Activated CD8-positive, alpha-beta memory T cell treated with anti-CD3 and anti-CD28 coated beads for 48 hours (primary cell): ENCODE measurements around the gene SLC22A1.
"Not testable (repeated sequence)": the region's sequence is repeated elsewhere in the genome, so short reads cannot be mapped to it uniquely, and the experiment has no call there.

Source experiments
- DNase-seq, 3 experiments: peaks; one replicate each; pipeline ENCODE4 v3.0.0-alpha.2; 2020; ENCODE audit warnings: low read depth in 2 of 3, low spot score in 2 of 3

The SLC22A1 gene

DNA sequence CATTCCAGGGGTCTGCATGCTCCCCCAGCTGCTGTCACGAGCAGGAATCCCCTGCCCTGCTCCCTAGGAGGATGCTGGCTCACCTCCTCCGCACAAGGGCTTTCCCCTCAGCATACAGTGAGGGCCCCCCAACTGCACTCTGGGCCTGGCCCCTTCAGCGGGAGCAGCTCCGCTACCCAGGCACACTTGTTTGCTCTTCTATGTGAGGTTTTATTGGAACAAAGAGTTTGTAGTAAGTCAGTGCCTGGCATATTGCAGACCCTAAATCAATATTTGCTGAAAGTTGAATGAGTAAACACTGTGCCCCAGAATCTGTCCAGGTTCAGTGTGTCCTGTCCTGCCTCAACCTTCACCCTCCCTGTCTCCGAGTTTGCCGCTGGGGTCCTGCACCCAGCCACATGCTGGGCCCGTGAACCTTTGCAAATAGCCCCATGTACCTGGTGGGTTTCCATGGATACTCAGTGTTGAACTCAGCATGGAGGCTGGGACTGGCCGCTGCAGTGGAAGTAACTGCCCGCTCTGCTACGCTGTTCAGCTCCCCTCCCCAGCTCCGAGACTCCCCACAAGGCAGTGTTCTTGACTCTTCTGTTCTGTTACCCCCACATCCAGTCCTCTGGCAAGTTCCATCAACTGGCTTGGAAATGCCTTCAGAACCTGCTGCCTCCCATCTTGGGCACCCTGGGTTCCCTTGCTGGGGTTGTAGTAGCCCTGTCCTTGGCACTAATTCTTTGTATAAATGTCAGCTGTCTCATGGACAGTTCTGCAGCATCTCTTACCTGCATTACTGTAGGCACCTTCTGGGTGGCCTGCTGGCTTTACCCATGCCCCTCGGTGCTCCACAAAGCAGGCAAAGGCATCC is 15.7 kb downstream of the SLC22A1 start:
- no peak for DNase-seq

GRCh38 chr6:160137989-160138835 is 16.6 kb downstream of the SLC22A1 start:
- DNase-seq, result peak in 1 of 3 experiments; percentile 19

DNA sequence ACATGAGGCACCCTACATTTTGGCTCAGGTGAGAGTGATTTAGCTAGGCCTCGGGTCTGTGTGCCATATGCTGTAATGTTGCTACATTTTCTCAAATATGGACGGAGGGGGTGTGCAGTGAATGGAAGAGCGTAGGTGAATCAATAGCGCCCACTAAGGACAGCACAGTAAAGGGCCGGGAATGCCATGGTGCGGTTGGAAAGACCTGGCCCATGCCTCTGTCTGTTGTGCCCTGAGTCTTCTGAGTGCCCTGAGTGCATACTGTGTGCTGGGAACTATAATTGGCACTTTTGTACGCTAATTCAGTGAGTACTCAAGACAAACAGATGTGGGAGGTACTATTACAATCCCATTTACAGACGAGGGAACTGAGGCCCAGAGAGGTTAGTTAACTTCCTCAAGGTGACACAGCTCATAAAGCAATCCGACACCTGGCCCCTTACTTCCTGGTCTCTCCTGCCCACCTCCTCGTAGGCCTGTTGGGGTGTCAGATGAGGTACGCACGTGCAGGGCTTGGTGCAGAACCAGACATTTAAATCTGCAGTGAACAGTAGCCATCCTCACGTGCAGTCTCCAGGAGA is 17.3 kb downstream of the SLC22A1 start:
- no peak for DNase-seq

DNA sequence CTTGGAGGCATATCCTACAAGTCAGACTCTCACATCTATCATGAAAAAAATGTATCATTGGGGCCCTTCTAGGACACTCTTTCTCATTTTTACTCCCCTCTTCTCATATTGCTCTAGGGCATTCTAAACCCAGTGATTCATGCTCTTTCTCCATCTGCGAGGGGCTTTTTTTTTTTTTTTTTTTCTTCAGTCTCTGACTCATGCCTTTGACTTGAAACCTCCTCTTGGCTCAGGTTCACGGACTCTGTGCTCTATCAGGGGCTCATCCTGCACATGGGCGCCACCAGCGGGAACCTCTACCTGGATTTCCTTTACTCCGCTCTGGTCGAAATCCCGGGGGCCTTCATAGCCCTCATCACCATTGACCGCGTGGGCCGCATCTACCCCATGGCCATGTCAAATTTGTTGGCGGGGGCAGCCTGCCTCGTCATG is 17.8 kb downstream of the SLC22A1 start:
- DNase-seq, result no peak

DNA sequence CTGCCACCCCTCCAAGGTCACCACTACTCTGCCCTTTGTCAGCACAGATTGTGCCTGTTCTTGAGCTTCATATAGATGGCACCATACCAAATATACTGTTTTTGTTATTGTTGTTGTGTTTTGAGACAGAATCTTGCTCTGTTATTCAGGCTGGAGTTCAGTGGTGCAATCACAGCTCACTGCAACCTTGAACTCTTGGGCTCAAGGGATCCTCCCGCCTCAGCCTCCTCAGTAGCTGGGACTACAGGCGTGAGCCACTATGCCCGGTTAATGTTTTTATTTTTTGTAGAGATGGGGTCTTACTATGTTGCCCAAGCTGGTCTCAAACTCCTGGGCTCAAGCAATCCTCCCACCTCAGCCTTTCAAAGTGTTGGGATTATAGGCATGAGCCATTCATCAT is 18.9 kb downstream of the SLC22A1 start:
- DNase-seq, result not testable (repeated sequence)

DNA sequence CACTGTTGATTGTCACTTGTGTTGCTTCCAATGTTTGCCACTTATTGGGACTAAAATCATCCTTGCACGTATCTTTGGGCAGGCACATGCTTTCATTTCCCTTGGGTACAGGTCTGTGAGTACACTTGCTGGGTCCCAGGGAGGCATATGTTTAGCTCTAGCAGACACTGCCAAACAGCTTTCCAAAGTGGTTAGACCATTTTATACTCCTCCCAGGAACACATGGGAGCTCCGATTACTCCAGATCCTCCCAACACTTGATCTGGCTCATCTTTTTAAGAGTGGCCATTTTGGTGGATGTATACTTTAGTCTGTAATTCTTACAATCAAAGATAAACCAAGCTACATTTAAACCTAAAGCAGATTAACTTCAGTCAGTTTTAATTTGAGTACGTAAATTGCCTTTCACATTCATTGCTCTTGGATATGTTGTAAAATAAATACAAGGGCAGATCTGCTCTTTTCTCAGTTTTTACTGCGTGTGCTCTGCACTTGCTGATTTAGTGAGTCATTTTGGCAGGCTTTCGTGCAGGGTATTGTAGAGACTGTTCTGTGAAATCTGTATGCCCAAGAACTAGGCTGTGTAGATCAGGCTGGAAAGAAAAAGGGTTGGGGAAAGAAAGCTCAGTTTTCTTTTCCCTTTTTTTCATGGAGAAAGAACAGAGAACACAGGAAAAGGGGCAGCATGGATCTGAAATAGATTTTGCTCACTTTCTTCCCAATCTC is 19.5 kb downstream of the SLC22A1 start:
- DNase-seq, result no peak

GRCh38 chr6:160142115-160142715 is 20.6 kb downstream of the SLC22A1 start:
- no peak for DNase-seq

DNA sequence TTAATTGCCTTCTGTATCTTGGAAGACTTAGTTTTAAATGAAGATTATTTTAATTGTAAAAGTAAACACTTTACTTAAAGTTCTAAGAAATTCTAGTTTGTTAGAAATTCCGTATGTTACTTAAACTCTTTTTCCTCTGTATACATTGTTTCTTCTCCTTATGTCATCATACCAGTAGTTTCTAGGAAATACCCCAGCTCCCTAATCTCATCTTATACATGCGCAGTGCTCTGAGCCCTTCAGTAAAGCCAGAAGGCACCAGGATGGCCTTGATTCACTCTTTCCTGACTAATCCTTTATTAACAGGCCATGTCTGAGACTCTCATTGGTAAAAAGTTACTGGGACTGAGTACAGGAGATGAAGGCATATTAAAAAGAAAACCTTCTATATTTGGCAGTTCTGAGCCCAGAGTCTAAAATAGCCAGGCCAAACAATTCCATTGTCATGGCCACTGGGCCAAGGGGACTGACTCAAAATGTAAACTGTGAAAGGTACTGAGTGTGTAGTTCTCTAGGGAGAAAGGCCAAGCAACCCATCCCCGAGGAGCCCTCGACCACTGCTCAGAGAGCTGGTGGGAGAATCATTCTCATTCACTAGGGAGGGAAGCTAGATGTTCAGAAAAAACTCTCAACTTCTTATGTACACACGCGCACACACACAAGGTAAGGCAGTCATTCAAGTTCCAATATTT is 25.0 kb downstream of the SLC22A1 start:
- no peak for DNase-seq

DNA sequence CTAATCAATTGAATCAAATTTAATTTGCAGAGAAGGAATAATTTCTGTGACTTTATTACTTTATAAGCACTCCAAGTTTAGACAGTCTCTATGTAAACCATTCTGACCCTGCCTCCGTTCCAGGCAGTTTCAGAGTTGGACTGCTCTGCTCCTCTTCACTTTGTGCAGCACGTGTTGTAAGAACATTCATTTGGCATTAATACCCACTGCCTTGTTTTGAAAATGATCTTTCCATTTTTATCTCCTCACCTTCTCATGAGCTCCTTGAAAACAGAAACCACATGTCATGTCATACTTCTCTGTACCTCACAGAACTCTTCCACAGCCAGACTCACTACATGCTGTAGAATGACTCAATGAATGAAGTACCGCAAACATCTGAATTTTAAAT is 25.5 kb downstream of the SLC22A1 start:
- no peak for DNase-seq

- DNase-seq, result no peak
Observed at GRCh38 chr6:160154471-160154870, 32.9 kb downstream of the SLC22A1 start.

- no peak for DNase-seq
Observed at GRCh38 chr6:160156842-160157241, 35.2 kb downstream of the SLC22A1 start.

GRCh38 chr6:160160450-160160849 is 38.8 kb downstream of the SLC22A1 start:
- DNase-seq, result no peak

- DNase-seq, result no peak
Observed at GRCh38 chr6:160160929-160161646, 39.5 kb downstream of the SLC22A1 start.

- DNase-seq, result no peak
Observed at GRCh38 chr6:160161647-160161986, 40.0 kb downstream of the SLC22A1 start.

GRCh38 chr6:160162030-160162566 is 40.5 kb downstream of the SLC22A1 start:
- no peak for DNase-seq

DNA sequence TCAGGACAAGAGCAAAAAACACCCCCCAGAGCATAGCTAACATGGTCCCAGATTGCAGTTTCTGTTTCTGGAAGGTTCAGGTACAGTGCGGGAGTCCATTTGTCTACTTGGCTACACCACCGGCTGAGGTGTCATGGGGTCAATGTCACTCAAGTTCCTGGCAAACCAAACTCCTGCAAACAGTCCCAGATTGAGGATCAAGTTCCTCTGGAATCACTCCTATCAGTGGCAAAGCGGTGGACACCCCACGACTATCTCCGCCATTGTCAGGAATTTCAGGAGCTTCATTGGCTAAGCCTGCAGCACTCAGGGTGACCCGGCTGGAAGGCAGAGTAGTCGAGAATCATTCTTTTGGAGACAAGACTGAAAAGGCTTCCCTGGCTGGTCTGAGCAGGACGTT is 41.8 kb downstream of the SLC22A1 start:
- DNase-seq, result no peak

- DNase-seq, result no peak
Observed at GRCh38 chr6:160163912-160164311, 42.3 kb downstream of the SLC22A1 start.

GRCh38 chr6:160165928-160166327 is 44.3 kb downstream of the SLC22A1 start:
- DNase-seq, result not testable (repeated sequence)
